K562 (cell line): Measurements from ENCODE around the gene ZNF778. TPM values are rescaled to one million over a fixed set of nuclear protein-coding genes. Genes with fewer than 3 reads are reported as not detected.

Experiments
- ATAC-seq: fragments of 200-7000 bp; cut with Tn5 transposase; 3 replicates; pipeline ENCODE4 v1.9.1; 2020; ENCODE audit warnings: moderate library complexity
- BruUV-seq: library from RNA; stranded (reverse); fragments of 400-500 nt; replicated peaks from 2 replicates; lab custom pipeline; 2021; lab: Mats Ljungman, UMichigan
- CTCF ChIA-PET: fragments of 300-600 bp; formaldehyde crosslinking; extraction: SDS; loops from one replicate; lab custom pipeline; 2021; ENCODE audit warnings: low intra/inter-chr PET ratio; lab: Yijun Ruan, JAX
- POLR2A ChIA-PET: fragments of 300-600, 350-650 bp; sonication (Branson Sonifier 250); formaldehyde crosslinking; extraction: SDS; loops from one replicate; lab custom pipeline; 2021; ENCODE audit warnings: antibody characterized with exemption, inconsistent platforms; lab: Yijun Ruan, JAX
- DNase-seq, 4 experiments: peaks; one replicate each; pipeline versions ENCODE4 v3.0.0 to v3.0.0-alpha.2; 2011 to 2018; ENCODE audit warnings: low spot score in 3 of 4, mixed read lengths in 3 of 4; ENCODE audit errors: extremely low read depth in 1 of 4
- FAIRE-seq: peaks from 2 replicates; lab custom pipeline; 2011; peaks lifted over from hg19 to GRCh38; lab: Jason Lieb, UNC
- H2AFZ ChIP-seq: 2 replicates; pipeline ENCODE4 v1.6.0; 2011; ENCODE audit warnings: low read depth, low read length, control low read depth, inconsistent platforms
- H3K27ac ChIP-seq: fragments of 200-600 bp; 3 replicates; pipeline ENCODE4 v1.8.0; 2011; ENCODE audit warnings: low read depth, mild to moderate bottlenecking, control low read depth, inconsistent platforms, low read length, moderate library complexity, mixed read lengths; ENCODE audit errors: extremely low read depth
- H3K27me3 ChIP-seq, 2 experiments: fragments of 300-600 bp in 1 of 2; 2 replicates in 1 of 2; 3 replicates in 1 of 2; pipeline versions ENCODE4 v1.6.0 to v1.8.0; 2011; ENCODE audit warnings: inconsistent platforms in 2 of 2, low read length in 2 of 2, mild to moderate bottlenecking in 1 of 2, mixed read lengths in 1 of 2, moderate library complexity in 1 of 2; ENCODE audit not compliant: control insufficient read depth in 2 of 2, insufficient read depth in 2 of 2
- H3K36me3 ChIP-seq: fragments of 300-600 bp; 3 replicates; pipeline ENCODE4 v1.8.0; 2011; ENCODE audit warnings: mild to moderate bottlenecking, low read length, inconsistent platforms; ENCODE audit not compliant: control insufficient read depth, insufficient read depth
- H3K4me1 ChIP-seq, 2 experiments: fragments of 200-600 bp in 1 of 2; replicated peaks in 1 of 2; 2 replicates in 1 of 2; 3 replicates in 1 of 2; pipeline versions ENCODE4 v1.5.1 to v1.8.0; 2011; ENCODE audit warnings: inconsistent platforms in 2 of 2, low read length in 2 of 2, mild to moderate bottlenecking in 1 of 2, mixed read lengths in 1 of 2, moderate library complexity in 1 of 2; ENCODE audit not compliant: control insufficient read depth in 2 of 2, insufficient read depth in 2 of 2
- H3K4me2 ChIP-seq: 2 replicates; pipeline ENCODE4 v1.6.1; 2011; ENCODE audit warnings: low read length, control low read depth, inconsistent platforms, mixed read lengths; ENCODE audit not compliant: insufficient read depth
- H3K4me3 ChIP-seq: fragments of 200-600 bp; sonication (generic), shearing (Covaris generic); 2 replicates; pipeline ENCODE4 v1.5.1; 2016; ENCODE audit warnings: control low read depth, inconsistent platforms
- H3K79me2 ChIP-seq: fragments of 200-600 bp; 3 replicates; pipeline ENCODE4 v1.8.0; 2011; ENCODE audit warnings: low read length, inconsistent platforms; ENCODE audit not compliant: control insufficient read depth, insufficient read depth
- H3K9ac ChIP-seq, 2 experiments: 2 replicates each; pipeline versions ENCODE4 v1.6.0 to v1.6.1; 2011; ENCODE audit warnings: low read depth in 2 of 2, low read length in 2 of 2, control low read depth in 1 of 2, inconsistent platforms in 1 of 2, mild to moderate bottlenecking in 1 of 2, mixed read lengths in 1 of 2; ENCODE audit not compliant: insufficient read depth in 1 of 2
- H3K9me1 ChIP-seq: one replicate; pipeline ENCODE4 v1.6.0; 2011; ENCODE audit warnings: inconsistent platforms, mild to moderate bottlenecking, low read length, moderate library complexity; ENCODE audit not compliant: control insufficient read depth, insufficient read depth
- H3K9me3 ChIP-seq: replicated peaks from 2 replicates; pipeline ENCODE4 v1.5.1; 2011; ENCODE audit warnings: low read depth, low read length, inconsistent platforms; ENCODE audit not compliant: control insufficient read depth, insufficient read depth
- H4K20me1 ChIP-seq: replicated peaks from 2 replicates; pipeline ENCODE4 v1.6.1; 2011; ENCODE audit warnings: low read length, inconsistent platforms, mixed read lengths; ENCODE audit not compliant: control insufficient read depth, insufficient read depth
- CBX1 ChIP-seq: sonication (generic); IDR thresholded peaks from 2 replicates; pipeline ENCODE4 v1.6.1; 2016; ENCODE audit warnings: antibody characterized with exemption, low read depth, mild to moderate bottlenecking
- CBX3 ChIP-seq, 2 experiments: IDR thresholded peaks; 1 replicate in 1 of 2; 2 replicates in 1 of 2; pipeline ENCODE4 v1.6.1; 2012; ENCODE audit warnings: inconsistent platforms in 2 of 2, low read length in 2 of 2, borderline replicate concordance in 1 of 2, control low read depth in 1 of 2
- CLOCK ChIP-seq: fragments of 250-450 bp; sonication (Bioruptor Pico); IDR thresholded peaks from 2 replicates; pipeline ENCODE4 v1.4.0; 2020; ENCODE audit warnings: mild to moderate bottlenecking, moderate library complexity, borderline replicate concordance
- DMBX1 ChIP-seq: fragments of 250-450 bp; sonication (Bioruptor Pico); IDR thresholded peaks from 2 replicates; pipeline ENCODE4 v1.8.0; 2022; ENCODE audit warnings: inconsistent platforms, mild to moderate bottlenecking, moderate library complexity, borderline replicate concordance
- E2F3 ChIP-seq: fragments of 250-450 bp; sonication (Bioruptor Pico); IDR thresholded peaks from 2 replicates; pipeline ENCODE4 v1.4.0; 2020; ENCODE audit warnings: mild to moderate bottlenecking
- ETV1 ChIP-seq: fragments of 450-650 bp; conservative IDR thresholded peaks from 2 replicates; pipeline ENCODE4 v1.6.1; 2016; ENCODE audit warnings: missing genetic modification characterization, control low read depth, low read depth, missing compliant biosample characterization
- IFI16 ChIP-seq: fragments of 250-450 bp; sonication (Bioruptor Pico); IDR thresholded peaks from 2 replicates; pipeline ENCODE4 v2.1.2; 2022; ENCODE audit warnings: mild to moderate bottlenecking, inconsistent platforms
- JUNB ChIP-seq: fragments of 450-650 bp; formaldehyde crosslinking; conservative IDR thresholded peaks from 2 replicates; pipeline ENCODE4 v1.4.0; 2020; ENCODE audit warnings: mild to moderate bottlenecking
- JUND ChIP-seq, 2 experiments: IDR thresholded peaks; 2 replicates in 1 of 2; 3 replicates in 1 of 2; pipeline ENCODE4 v1.6.1; 2011; ENCODE audit warnings: borderline replicate concordance in 2 of 2, low read depth in 2 of 2, low read length in 2 of 2, improper control_type of control experiment in 1 of 2, missing biosample characterization in 1 of 2, missing genetic modification characterization in 1 of 2, missing genetic modification reagents in 1 of 2
- KLF10 ChIP-seq: fragments of 250-450 bp; sonication (Bioruptor Pico); IDR thresholded peaks from 2 replicates; pipeline ENCODE4 v1.6.1; 2021; ENCODE audit warnings: matching md5 sums
- MAFG ChIP-seq: fragments of 450-650 bp; conservative IDR thresholded peaks from 2 replicates; pipeline ENCODE4 v1.6.1; 2016; ENCODE audit warnings: missing genetic modification characterization, missing compliant biosample characterization
- NR2C1 ChIP-seq, 2 experiments: fragments of 450-650 bp; IDR thresholded peaks; 2 replicates each; pipeline ENCODE4 v1.6.1; 2017; ENCODE audit warnings: mild to moderate bottlenecking in 2 of 2, antibody characterized with exemption in 1 of 2, inconsistent platforms in 1 of 2, missing compliant biosample characterization in 1 of 2, missing genetic modification characterization in 1 of 2
- NR2C2 ChIP-seq, 2 experiments: fragments of 200-800 bp in 1 of 2; sonication (Bioruptor generic) in 1 of 2; sonication (generic) in 1 of 2; formaldehyde crosslinking in 1 of 2; IDR thresholded peaks; 2 replicates each; pipeline versions ENCODE4 v1.6.1 to v1.8.0; 2016 to 2022; ENCODE audit warnings: mild to moderate bottlenecking in 1 of 2, missing compliant biosample characterization in 1 of 2, missing genetic modification characterization in 1 of 2, missing genetic modification reagents in 1 of 2
- PRMT5 ChIP-seq: sonication (generic); formaldehyde crosslinking; IDR thresholded peaks from 2 replicates; pipeline ENCODE4 v1.5.0; 2020; ENCODE audit warnings: missing genetic modification reagents
- ZC3H8 ChIP-seq: fragments of 450-650 bp; IDR thresholded peaks from 2 replicates; pipeline ENCODE4 v1.6.1; 2017
- ZNF316 ChIP-seq: fragments of 450-650 bp; IDR thresholded peaks from 2 replicates; pipeline ENCODE4 v1.6.1; 2016
- ZNF785 ChIP-seq: fragments of 250-450 bp; sonication (Bioruptor Pico); IDR thresholded peaks from 2 replicates; pipeline ENCODE4 v1.4.0; 2020; ENCODE audit warnings: mild to moderate bottlenecking
- WGBS: fragments of 100-300 bp; shearing (Covaris generic); methylation state at CpG from one replicate; pipeline ENCODE4 v1.1.6; 2016; ENCODE audit warnings: low coverage, mixed read lengths; ENCODE audit not compliant: insufficient coverage; ENCODE audit errors: missing lambda C conversion rate; 5-methylcytosine and 5-hydroxymethylcytosine counted together
- in situ Hi-C: fragments of 300-500 bp; cut with MboI; formaldehyde crosslinking; loops from 4 replicates; pipeline ENCODE4 v1.15.0; 2018; ENCODE audit warnings: inconsistent platforms, mixed read lengths
- intact Hi-C: fragments of 100-400 bp; cut with micrococcal nuclease; formaldehyde crosslinking; loops from 2 replicates; pipeline ENCODE4 v1.14.2; 2022
- polyA plus RNA-seq, 8 experiments: library from polyadenylated mRNA; depleted of rRNA in 4 of 8; stranded (reverse) in 5 of 8; unstranded in 3 of 8; fragments of >200 nt; fragmentation: Nextera tagmentation in 2 of 8; fragmentation: Illumina TruSeq in 1 of 8; extraction: Ambion mirVana in 2 of 8; extraction: Trizol in 1 of 8; gene quantifications; 2 replicates each; pipeline versions ENCODE4 v1.2.1 to v1.2.3, GENCODE V29; 2011 to 2014; ENCODE audit warnings: inconsistent platforms in 1 of 8, missing spikeins in 1 of 8
- total RNA-seq, 7 experiments: library from RNA; depleted of rRNA in 6 of 7; stranded (reverse); fragments of >200 nt in 6 of 7; fragmentation: Illumina TruSeq in 2 of 7; extraction: Trizol in 2 of 7; gene quantifications; 2 replicates each; pipeline versions ENCODE4 v1.2.1 to v1.2.3, GENCODE V29; 2011 to 2021; ENCODE audit warnings: low replicate concordance in 1 of 7

Gene ZNF778
- total and polyA plus RNA-seq, 9 of the 15 experiments (the other 6 are each of a cell fraction or from before 2014, with no cell fraction given), result 0.70 to 60.6 (median 7.5) TPM

GRCh38 chr16:89200124-89200849 lies 17.2 kb upstream of the ZNF778 start, which contains the start of gene SLC22A31:
TSS of gene SLC22A31 (minus strand) at chr16:89200537. CDS start at chr16:89200501, 36 bp downstream.
- Histone ChIP-seq H3K9ac (peak within 1 kb of the TSS in 1 of 2 experiments; percentile 89; a peak in 2 of 4 replicates), H3K79me2 (no peaks in the 10 kb centered on the region), H3K4me2 (peak within 1 kb of the TSS; percentile 58; the same call in 1 of the 2 replicates), H3K4me1 (peaks cover 0 to 59% of the 10 kb centered on the region in 2 experiments; a peak in 2 of 5 replicates), H3K9me3 (peaks cover 5% of the 10 kb centered on the region), H2AFZ (peak within 1 kb of the TSS; percentile 72; the same call in 1 of the 2 replicates), H3K36me3 (no peaks in the 10 kb centered on the region), H3K9me1 (no peaks in the 10 kb centered on the region), H4K20me1 (no peaks in the 10 kb centered on the region; the same call in 1 of the 2 replicates), H3K4me3 (peak within 1 kb of the TSS; percentile 26; the same call in 1 of the 2 replicates), H3K27ac (no peak within 1 kb of the TSS), H3K27me3 (peaks cover 7 to 15% of the 10 kb centered on the region in 2 experiments)
- 28% methylated on average over 22 of the region's 28 CpGs for WGBS
- no peak for ATAC-seq
- CTCF ChIA-PET, result no interaction called here
- POLR2A ChIA-PET, result interaction anchor here (0.6 to 1.2 kb wide), 5 partner anchors 16 to 498 kb away, joined by 3 to 4 read pairs (median 3); no protein-coding TSS in a partner anchor
- intact Hi-C loops (no loop called here), in situ Hi-C loops (no loop called here)
- FAIRE-seq, result no peak
- no TSS peak for BruUV-seq
- no peak for DNase-seq
- TF ChIP-seq IFI16 (CRISPR knock-in tag), result no peak
- no peak for TF ChIP-seq MAFG (tag)
- TF ChIP-seq CBX1, result no peak
- TF ChIP-seq NR2C1 (IDR thresholded peaks at IDR 0.05), result peak; percentile 79
- TF ChIP-seq NR2C1 (tag; IDR thresholded peaks at IDR 0.05), result peak; percentile 87
- no peak for TF ChIP-seq CBX3 (IDR thresholded peaks at IDR 0.05; ENCODE audit: borderline replicate concordance in 1 of 2, low read length in 2 of 2)
- peak; percentile 26; the same call in 1 of the 2 replicates for TF ChIP-seq NR2C2 (CRISPR knock-in tag; IDR thresholded peaks at IDR 0.05)
- peak; percentile 38; the same call in 1 of the 2 replicates for TF ChIP-seq NR2C2 (tag; IDR thresholded peaks at IDR 0.05)
- no peak for TF ChIP-seq ZNF785
- no peak for TF ChIP-seq ZNF316
- TF ChIP-seq ZC3H8, result no peak
- TF ChIP-seq CLOCK, result no peak
- TF ChIP-seq PRMT5 (CRISPR knock-in tag), result no peak
- no peak for TF ChIP-seq ETV1
- no peak for TF ChIP-seq JUND (IDR thresholded peaks at IDR 0.05; ENCODE audit: borderline replicate concordance, low read depth, low read length)
- TF ChIP-seq JUND (tag; IDR thresholded peaks at IDR 0.05; ENCODE audit: borderline replicate concordance, low read depth, low read length), result no peak
- TF ChIP-seq E2F3, result no peak
- TF ChIP-seq KLF10 (CRISPR knock-in tag), result no peak
- no peak for TF ChIP-seq JUNB (CRISPR knock-in tag)
- no peak for TF ChIP-seq DMBX1 (CRISPR knock-in tag)
